Caco-2 (cell line): Measurements from ENCODE around the gene IARS1. TPM values are rescaled to one million over a fixed set of nuclear protein-coding genes. Genes with fewer than 3 reads are reported as not detected.

ENCODE experiments used
- BruUV-seq: library from RNA; stranded (reverse); fragments of 400-500 nt; replicated peaks from 2 replicates; lab custom pipeline; 2021; lab: Mats Ljungman, UMichigan
- CTCF ChIA-PET: fragments of 300-600 bp; sonication (Branson Sonifier 250); formaldehyde crosslinking; loops from one replicate; lab custom pipeline; 2022; ENCODE audit warnings: antibody characterized with exemption; lab: Charles Lee
- POLR2A ChIA-PET: fragments of 300-600 bp; sonication (Branson Sonifier 250); formaldehyde crosslinking; loops from one replicate; lab custom pipeline; 2022; ENCODE audit warnings: antibody characterized with exemption; lab: Charles Lee
- DNase-seq, 2 experiments: peaks; one replicate each; pipeline versions ENCODE4 v3.0.0 to v3.0.0-alpha.2; 2020 to 2022
- H3K27me3 ChIP-seq: replicated peaks from 2 replicates; pipeline ENCODE4 v1.6.0; 2011; ENCODE audit warnings: low read length; ENCODE audit not compliant: control insufficient read depth, insufficient read depth
- H3K36me3 ChIP-seq: 2 replicates; pipeline ENCODE4 v1.5.1; 2011; ENCODE audit warnings: low read length; ENCODE audit not compliant: control insufficient read depth, insufficient read depth
- H3K4me1 ChIP-seq: fragments of 250-450 bp; sonication (Bioruptor Pico); 2 replicates; pipeline ENCODE4 v1.5.1; 2020; ENCODE audit warnings: mild to moderate bottlenecking
- H3K4me3 ChIP-seq: 2 replicates; pipeline ENCODE4 v1.5.1; 2011; ENCODE audit warnings: low read depth, mild to moderate bottlenecking, control low read depth, low read length
- H3K9me3 ChIP-seq: fragments of 250-450 bp; sonication (Bioruptor Pico); 2 replicates; pipeline ENCODE4 v1.5.1; 2020; ENCODE audit warnings: mild to moderate bottlenecking, moderate library complexity
- H3K27ac Mint-ChIP-seq: one replicate; pipeline ENCODE4 v1.8.0; 2022; ENCODE audit warnings: mixed read lengths; ENCODE audit not compliant: unreplicated experiment
- H3K27me3 Mint-ChIP-seq: one replicate; pipeline ENCODE4 v1.8.0; 2022; ENCODE audit warnings: mixed read lengths; ENCODE audit not compliant: insufficient read depth, unreplicated experiment
- H3K36me3 Mint-ChIP-seq: one replicate; pipeline ENCODE4 v1.8.0; 2022; ENCODE audit warnings: mild to moderate bottlenecking, mixed read lengths; ENCODE audit not compliant: insufficient read depth, unreplicated experiment
- H3K4me1 Mint-ChIP-seq: one replicate; pipeline ENCODE4 v1.8.0; 2022; ENCODE audit warnings: low read depth, mixed read lengths; ENCODE audit not compliant: unreplicated experiment
- H3K4me3 Mint-ChIP-seq: one replicate; pipeline ENCODE4 v1.8.0; 2022; ENCODE audit warnings: mild to moderate bottlenecking, moderate library complexity, mixed read lengths; ENCODE audit not compliant: unreplicated experiment
- H3K9me3 Mint-ChIP-seq: one replicate; pipeline ENCODE4 v1.8.0; 2022; ENCODE audit warnings: mixed read lengths; ENCODE audit not compliant: unreplicated experiment
- intact Hi-C: fragments of 100-400 bp; cut with micrococcal nuclease; formaldehyde crosslinking; loops from one replicate; pipeline ENCODE4 v1.10.0; 2022; ENCODE audit not compliant: unreplicated experiment
- total RNA-seq: library from RNA; stranded (reverse); gene quantifications from 2 replicates; pipeline ENCODE4 v1.2.3, GENCODE V29; 2022
- TF ChIP-seq, protein P1 (sequence below), 2 experiments: fragments of 200-600 bp in 1 of 2; IDR thresholded peaks; 1 replicate in 1 of 2; 2 replicates in 1 of 2; pipeline versions ENCODE4 v1.5.1 to v1.8.0; 2011 to 2022; ENCODE audit warnings: antibody characterized with exemption in 1 of 2, control low read depth in 1 of 2, inconsistent platforms in 1 of 2, low read depth in 1 of 2, low read length in 1 of 2, mild to moderate bottlenecking in 1 of 2, moderate library complexity in 1 of 2; ENCODE audit not compliant: insufficient read depth in 1 of 2, severe bottlenecking in 1 of 2, unreplicated experiment in 1 of 2

IARS1 gene
- total RNA-seq, 1 experiment from 2014 or later: 138 TPM

DNA sequence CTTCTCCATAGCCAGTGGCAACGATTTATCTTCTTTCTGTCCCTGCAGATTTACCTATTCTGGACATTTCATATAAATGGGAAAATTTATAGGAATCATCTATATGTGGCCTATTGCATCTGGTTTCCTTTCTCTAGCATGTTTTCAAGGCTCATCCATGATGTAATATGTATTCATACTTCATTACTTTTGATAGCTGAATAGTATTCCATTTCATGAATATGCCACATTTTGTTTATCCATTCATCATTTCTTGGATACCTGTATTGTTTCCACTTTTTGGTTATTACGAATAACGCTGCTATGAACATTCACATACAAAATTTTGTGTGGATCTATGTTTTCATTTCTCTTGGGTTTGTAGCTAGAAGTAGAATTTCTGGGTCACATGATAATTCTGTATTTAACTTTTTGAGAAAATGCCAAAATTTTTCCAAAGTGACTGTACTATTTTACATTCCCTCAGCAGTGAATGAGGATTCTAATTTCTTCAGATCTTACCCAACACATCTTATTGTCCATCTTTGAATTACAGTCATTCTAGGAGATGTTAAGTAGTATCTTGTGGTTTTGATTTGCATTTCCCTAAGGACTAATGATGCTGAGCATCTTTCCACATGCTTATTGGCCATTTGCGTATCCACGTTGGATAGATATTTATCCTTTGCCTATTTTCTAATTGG lies 3.6 kb downstream of the IARS1 start:
- Mint-ChIP-seq H3K36me3 (peaks cover 71% of the 10 kb centered on the region), H3K9me3 (no peaks in the 10 kb centered on the region), H3K27me3 (no peaks in the 10 kb centered on the region), H3K27ac (no peak overlapping the region), H3K4me1 (no peaks in the 10 kb centered on the region), H3K4me3 (no peak overlapping the region)
- TF ChIP-seq, protein P1, sequence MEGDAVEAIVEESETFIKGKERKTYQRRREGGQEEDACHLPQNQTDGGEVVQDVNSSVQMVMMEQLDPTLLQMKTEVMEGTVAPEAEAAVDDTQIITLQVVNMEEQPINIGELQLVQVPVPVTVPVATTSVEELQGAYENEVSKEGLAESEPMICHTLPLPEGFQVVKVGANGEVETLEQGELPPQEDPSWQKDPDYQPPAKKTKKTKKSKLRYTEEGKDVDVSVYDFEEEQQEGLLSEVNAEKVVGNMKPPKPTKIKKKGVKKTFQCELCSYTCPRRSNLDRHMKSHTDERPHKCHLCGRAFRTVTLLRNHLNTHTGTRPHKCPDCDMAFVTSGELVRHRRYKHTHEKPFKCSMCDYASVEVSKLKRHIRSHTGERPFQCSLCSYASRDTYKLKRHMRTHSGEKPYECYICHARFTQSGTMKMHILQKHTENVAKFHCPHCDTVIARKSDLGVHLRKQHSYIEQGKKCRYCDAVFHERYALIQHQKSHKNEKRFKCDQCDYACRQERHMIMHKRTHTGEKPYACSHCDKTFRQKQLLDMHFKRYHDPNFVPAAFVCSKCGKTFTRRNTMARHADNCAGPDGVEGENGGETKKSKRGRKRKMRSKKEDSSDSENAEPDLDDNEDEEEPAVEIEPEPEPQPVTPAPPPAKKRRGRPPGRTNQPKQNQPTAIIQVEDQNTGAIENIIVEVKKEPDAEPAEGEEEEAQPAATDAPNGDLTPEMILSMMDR (IDR thresholded peaks at IDR 0.05; ENCODE audit: insufficient read depth in 1 of 2, low read depth in 1 of 2, low read length in 1 of 2, severe bottlenecking in 1 of 2, unreplicated experiment in 1 of 2): no peak
- Histone ChIP-seq H3K4me1 (peaks cover 9% of the 10 kb centered on the region; the same call in 1 of the 2 replicates), H3K4me3 (no peak overlapping the region), H3K9me3 (no peaks in the 10 kb centered on the region), H3K27me3 (no peaks in the 10 kb centered on the region), H3K36me3 (no peaks in the 10 kb centered on the region; the same call in 1 of the 2 replicates)
- intact Hi-C loops: no loop called here
- ChIA-PET CTCF (no interaction called here), POLR2A (no interaction called here)
- no TSS peak for BruUV-seq
- DNase-seq: no peak

DNA sequence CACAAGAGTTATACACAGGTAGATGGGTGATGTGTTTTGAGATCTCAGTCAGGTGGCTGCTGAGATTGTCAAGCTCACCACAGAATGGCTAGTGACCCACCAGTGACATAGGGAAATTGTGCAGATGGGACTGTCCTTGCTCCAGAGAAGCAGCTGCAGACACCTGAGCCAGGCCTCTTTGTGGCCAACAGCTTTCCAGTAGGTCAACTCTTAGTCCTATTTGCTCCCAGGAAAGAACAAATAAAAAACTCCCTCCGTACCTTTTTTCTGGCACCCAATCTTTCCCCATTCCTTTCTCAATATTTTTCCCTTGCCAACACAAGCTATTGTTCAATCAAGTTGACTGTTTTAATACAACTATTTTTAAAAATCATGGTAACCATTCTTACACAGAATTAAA lies 14.2 kb downstream of the IARS1 start:
- no TSS peak for BruUV-seq
- intact Hi-C loops: no loop called here
- Mint-ChIP-seq H3K4me3 (no peak overlapping the region), H3K36me3 (peaks cover 83% of the 10 kb centered on the region), H3K9me3 (no peaks in the 10 kb centered on the region), H3K4me1 (no peaks in the 10 kb centered on the region), H3K27ac (no peak overlapping the region), H3K27me3 (no peaks in the 10 kb centered on the region)
- Histone ChIP-seq H3K4me3 (no peak overlapping the region), H3K27me3 (no peaks in the 10 kb centered on the region), H3K4me1 (no peaks in the 10 kb centered on the region), H3K9me3 (no peaks in the 10 kb centered on the region), H3K36me3 (no peaks in the 10 kb centered on the region)
- DNase-seq: no peak
- TF ChIP-seq, protein P1 (IDR thresholded peaks at IDR 0.05; ENCODE audit: insufficient read depth in 1 of 2, low read depth in 1 of 2, low read length in 1 of 2, severe bottlenecking in 1 of 2, unreplicated experiment in 1 of 2): no peak
- POLR2A ChIA-PET: no interaction called here
- CTCF ChIA-PET: no interaction called here

DNA sequence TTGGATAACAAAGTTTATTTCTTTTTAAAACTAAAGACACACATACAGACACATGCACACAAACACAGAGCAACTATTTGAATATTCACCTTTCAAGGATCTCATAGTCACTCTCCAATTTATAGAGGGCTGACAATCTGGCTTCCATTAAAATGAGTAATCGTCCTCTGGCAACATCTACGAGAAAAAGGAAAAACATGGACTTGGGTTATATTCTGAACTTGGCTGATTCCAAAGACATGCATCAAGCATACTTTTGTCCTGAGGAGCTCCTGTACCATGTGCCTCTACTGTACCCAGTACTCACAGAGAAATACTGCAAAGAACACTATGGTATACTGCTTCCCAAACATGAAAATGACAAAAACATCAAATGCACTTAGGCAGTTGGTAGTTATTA lies 15.4 kb downstream of the IARS1 start:
- Mint-ChIP-seq H3K9me3 (no peaks in the 10 kb centered on the region), H3K27ac (no peak overlapping the region), H3K27me3 (no peaks in the 10 kb centered on the region), H3K36me3 (peaks cover 84% of the 10 kb centered on the region), H3K4me3 (no peak overlapping the region), H3K4me1 (no peaks in the 10 kb centered on the region)
- ChIA-PET POLR2A (interaction anchor here (0.6 kb wide), 1 partner anchor 26 kb away, joined by 3 read pairs; no protein-coding TSS in a partner anchor), CTCF (no interaction called here)
- Histone ChIP-seq H3K4me3 (no peak overlapping the region), H3K27me3 (no peaks in the 10 kb centered on the region), H3K36me3 (no peaks in the 10 kb centered on the region), H3K4me1 (no peaks in the 10 kb centered on the region), H3K9me3 (no peaks in the 10 kb centered on the region)
- DNase-seq: no peak
- TF ChIP-seq, protein P1 (IDR thresholded peaks at IDR 0.05; ENCODE audit: insufficient read depth in 1 of 2, low read depth in 1 of 2, low read length in 1 of 2, severe bottlenecking in 1 of 2, unreplicated experiment in 1 of 2): no peak
- BruUV-seq: no TSS peak
- intact Hi-C loops: no loop called here
